Mesenchymal stem cell (in vitro differentiated cells and primary cell): Measurements from ENCODE around the gene IFNGR1.

ENCODE experiments used
- DNase-seq: peaks from one replicate; pipeline ENCODE4 v3.0.0-alpha.2; 2013
- H2AFZ ChIP-seq: one replicate; pipeline ENCODE4 v1.6.1; 2013; ENCODE audit warnings: low read depth, mild to moderate bottlenecking, control low read depth, inconsistent platforms, low read length, moderate library complexity
- H2AK5ac ChIP-seq: 2 replicates; pipeline ENCODE4 v1.6.1; 2013; ENCODE audit warnings: low read length, moderate library complexity, mild to moderate bottlenecking, inconsistent platforms; ENCODE audit not compliant: severe bottlenecking
- H2BK120ac ChIP-seq: one replicate; pipeline ENCODE4 v1.6.1; 2013; ENCODE audit warnings: low read depth, mild to moderate bottlenecking, inconsistent platforms, low read length, moderate library complexity
- H2BK12ac ChIP-seq, 2 experiments: one replicate each; pipeline ENCODE4 v1.6.1; 2013; ENCODE audit warnings: inconsistent platforms in 2 of 2, low read length in 2 of 2, mild to moderate bottlenecking in 2 of 2, moderate library complexity in 2 of 2, control low read depth in 1 of 2
- H2BK15ac ChIP-seq: one replicate; pipeline ENCODE4 v1.6.1; 2013; ENCODE audit warnings: mild to moderate bottlenecking, low read depth, inconsistent platforms; ENCODE audit not compliant: poor library complexity, severe bottlenecking
- H2BK5ac ChIP-seq: 2 replicates; pipeline ENCODE4 v1.6.1; 2013; ENCODE audit warnings: low read depth, mild to moderate bottlenecking, low read length, control low read depth, inconsistent platforms; ENCODE audit not compliant: poor library complexity, severe bottlenecking
- H3K14ac ChIP-seq, 2 experiments: one replicate each; pipeline ENCODE4 v1.6.1; 2013; ENCODE audit warnings: inconsistent platforms in 2 of 2, low read length in 2 of 2, control low read depth in 1 of 2, mild to moderate bottlenecking in 1 of 2, moderate library complexity in 1 of 2
- H3K18ac ChIP-seq, 2 experiments: one replicate each; pipeline ENCODE4 v1.6.1; 2013; ENCODE audit warnings: inconsistent platforms in 2 of 2, low read length in 2 of 2, control low read depth in 1 of 2, low read depth in 1 of 2, mild to moderate bottlenecking in 1 of 2
- H3K23ac ChIP-seq, 2 experiments: one replicate each; pipeline ENCODE4 v1.6.1; 2013; ENCODE audit warnings: inconsistent platforms in 2 of 2, low read length in 2 of 2, mild to moderate bottlenecking in 2 of 2, moderate library complexity in 2 of 2, control low read depth in 1 of 2
- H3K27ac ChIP-seq: 2 replicates; pipeline ENCODE4 v1.5.1; 2013; ENCODE audit warnings: mild to moderate bottlenecking, moderate library complexity, low read length, control low read depth, inconsistent platforms; ENCODE audit not compliant: poor library complexity, severe bottlenecking
- H3K27me3 ChIP-seq, 2 experiments: 2 replicates each; pipeline versions ENCODE4 v1.6.1 to v1.7.0; 2013; ENCODE audit warnings: low read length in 2 of 2, mild to moderate bottlenecking in 2 of 2, moderate library complexity in 2 of 2, control low read depth in 1 of 2, inconsistent platforms in 1 of 2; ENCODE audit not compliant: control insufficient read depth in 1 of 2, insufficient read depth in 1 of 2
- H3K36me3 ChIP-seq, 2 experiments: 2 replicates each; pipeline versions ENCODE4 v1.6.1 to v1.7.0; 2013; ENCODE audit warnings: low read length in 2 of 2, control low read depth in 1 of 2, inconsistent platforms in 1 of 2, low read depth in 1 of 2, mild to moderate bottlenecking in 1 of 2; ENCODE audit not compliant: insufficient read depth in 2 of 2, control insufficient read depth in 1 of 2
- H3K4ac ChIP-seq, 2 experiments: one replicate each; pipeline ENCODE4 v1.6.1; 2013; ENCODE audit warnings: inconsistent platforms in 2 of 2, low read length in 2 of 2, mild to moderate bottlenecking in 2 of 2, moderate library complexity in 2 of 2, control low read depth in 1 of 2, low read depth in 1 of 2
- H3K4me1 ChIP-seq: 2 replicates; pipeline ENCODE4 v1.6.1; 2013; ENCODE audit warnings: low read depth, low read length, control low read depth; ENCODE audit not compliant: control insufficient read depth, insufficient read depth
- H3K4me2 ChIP-seq: 2 replicates; pipeline ENCODE4 v1.6.1; 2013; ENCODE audit warnings: low read length, mild to moderate bottlenecking, inconsistent platforms; ENCODE audit not compliant: poor library complexity, severe bottlenecking
- H3K4me3 ChIP-seq, 2 experiments: 2 replicates each; pipeline versions ENCODE4 v1.5.1 to v1.7.0; 2013; ENCODE audit warnings: low read length in 2 of 2, mild to moderate bottlenecking in 2 of 2, control low read depth in 1 of 2, low read depth in 1 of 2; ENCODE audit not compliant: insufficient read depth in 1 of 2
- H3K79me1 ChIP-seq: replicated peaks from 2 replicates; pipeline ENCODE4 v1.6.1; 2013; ENCODE audit warnings: mild to moderate bottlenecking, control low read depth, low read length, inconsistent platforms; ENCODE audit not compliant: poor library complexity, severe bottlenecking
- H3K9ac ChIP-seq: 2 replicates; pipeline ENCODE4 v1.7.0; 2013; ENCODE audit warnings: mild to moderate bottlenecking, low read length, moderate library complexity
- H3K9me3 ChIP-seq: 2 replicates; pipeline ENCODE4 v1.7.0; 2013; ENCODE audit warnings: mild to moderate bottlenecking, low read length; ENCODE audit not compliant: control insufficient read depth
- H4K8ac ChIP-seq: one replicate; pipeline ENCODE4 v1.6.1; 2013; ENCODE audit warnings: inconsistent platforms, mild to moderate bottlenecking, low read length, moderate library complexity
- H4K91ac ChIP-seq: one replicate; pipeline ENCODE4 v1.6.1; 2013; ENCODE audit warnings: mild to moderate bottlenecking, low read length, inconsistent platforms
- WGBS: methylation state at CpG from one replicate; pipeline ENCODE4 v1.1.7; 2013; ENCODE audit warnings: mixed read lengths; 5-methylcytosine and 5-hydroxymethylcytosine counted together

The IFNGR1 gene

DNA sequence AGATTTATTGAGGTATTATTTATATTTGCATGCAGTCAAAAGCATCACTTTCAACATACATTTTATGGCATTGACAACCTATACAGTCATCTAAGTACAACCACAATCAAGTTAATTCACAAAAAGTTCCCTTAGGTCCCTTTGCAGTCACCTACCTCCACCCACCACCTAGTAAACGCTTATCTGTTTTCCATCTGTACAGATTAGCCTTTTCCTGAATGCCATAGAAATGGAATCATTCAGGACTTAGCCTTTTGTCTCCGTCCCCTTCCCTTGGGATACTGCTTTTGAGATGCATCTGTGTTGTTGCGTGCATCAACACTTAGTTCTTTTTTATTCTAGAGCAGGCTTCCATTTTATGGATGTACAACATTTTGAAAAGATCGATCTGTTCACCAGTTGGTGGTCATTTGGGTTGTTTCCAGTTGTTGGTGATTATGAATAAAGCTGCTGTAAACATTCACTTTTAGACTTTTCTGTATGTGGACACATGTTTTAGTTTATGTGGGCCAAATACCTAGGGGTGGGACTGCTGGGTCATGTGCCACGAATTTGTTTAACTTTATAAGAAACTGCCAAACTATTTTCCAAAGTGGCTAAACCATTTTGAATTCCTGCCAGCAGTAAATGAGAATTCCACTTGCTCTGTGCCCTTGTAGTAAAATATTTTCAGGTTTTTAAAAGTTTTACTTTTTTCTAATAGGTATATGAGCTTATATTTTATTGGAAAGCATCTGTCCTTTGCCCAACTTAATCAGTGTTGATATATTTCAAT is 17.6 kb upstream of the IFNGR1 start:
- Histone ChIP-seq H3K9me3 (no peaks in the 10 kb centered on the region), H3K4ac (no peak overlapping the region), H3K9ac (no peak overlapping the region), H3K18ac (peak overlapping the region; percentile 54 to 68), H4K91ac (no peak overlapping the region), H4K8ac (no peak overlapping the region), H3K27me3 (no peaks in the 10 kb centered on the region), H3K4me3 (no peak overlapping the region), H3K36me3 (no peaks in the 10 kb centered on the region), H3K4me1 (no peaks in the 10 kb centered on the region), H3K27ac (peak overlapping the region; percentile 71), H2AFZ (no peak overlapping the region), H2BK120ac (peak overlapping the region; percentile 3), H2AK5ac (peak overlapping the region; percentile 28), H3K4me2 (no peak overlapping the region), H2BK5ac (no peak overlapping the region), H2BK15ac (no peak overlapping the region), H2BK12ac (no peak overlapping the region), H3K14ac (no peak overlapping the region), H3K23ac (no peak overlapping the region), H3K79me1 (no peaks in the 10 kb centered on the region)
- 93% methylated on average over 4 of the region's 5 CpGs for WGBS
- no peak for DNase-seq

DNA sequence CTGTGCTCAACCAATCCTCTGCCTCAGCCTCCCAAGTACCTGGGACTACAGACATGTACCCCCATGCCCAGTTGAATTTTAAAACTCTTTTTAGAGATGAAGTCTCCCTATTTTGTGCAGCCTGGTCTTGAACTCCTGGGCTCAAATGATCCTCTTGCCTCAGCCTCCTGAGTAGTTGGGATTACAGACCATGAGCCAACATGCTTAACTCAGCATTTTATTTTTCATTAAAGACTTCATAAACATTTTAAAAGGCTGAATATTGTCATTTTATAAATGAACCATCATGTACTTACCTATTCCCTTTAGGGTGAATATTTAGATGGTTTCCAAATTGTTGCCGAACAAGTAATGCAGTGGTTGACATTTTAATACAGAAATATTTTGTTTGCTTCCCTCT is 16.5 kb upstream of the IFNGR1 start:
- no peak overlapping the region for H3K4me2 ChIP-seq
- no peak overlapping the region for H3K18ac ChIP-seq
- H3K4me3 ChIP-seq, result no peak overlapping the region
- no peak for DNase-seq
- no peak overlapping the region for H2AFZ ChIP-seq
- H3K9ac ChIP-seq, result no peak overlapping the region
- no peak overlapping the region for H4K8ac ChIP-seq
- no peak overlapping the region for H2BK5ac ChIP-seq
- H3K14ac ChIP-seq, result no peak overlapping the region
- WGBS, result no CpG with 5 or more reads among the region's 1 CpG
- H3K23ac ChIP-seq, result no peak overlapping the region
- H2BK120ac ChIP-seq, result no peak overlapping the region
- H2AK5ac ChIP-seq, result no peak overlapping the region
- H3K27ac ChIP-seq, result no peak overlapping the region
- H2BK12ac ChIP-seq, result no peak overlapping the region
- no peak overlapping the region for H4K91ac ChIP-seq
- H3K79me1 ChIP-seq, result no peaks in the 10 kb centered on the region
- H3K36me3 ChIP-seq, result no peaks in the 10 kb centered on the region
- no peaks in the 10 kb centered on the region for H3K9me3 ChIP-seq
- no peaks in the 10 kb centered on the region for H3K4me1 ChIP-seq
- H2BK15ac ChIP-seq, result no peak overlapping the region
- no peak overlapping the region for H3K4ac ChIP-seq
- no peaks in the 10 kb centered on the region for H3K27me3 ChIP-seq

DNA sequence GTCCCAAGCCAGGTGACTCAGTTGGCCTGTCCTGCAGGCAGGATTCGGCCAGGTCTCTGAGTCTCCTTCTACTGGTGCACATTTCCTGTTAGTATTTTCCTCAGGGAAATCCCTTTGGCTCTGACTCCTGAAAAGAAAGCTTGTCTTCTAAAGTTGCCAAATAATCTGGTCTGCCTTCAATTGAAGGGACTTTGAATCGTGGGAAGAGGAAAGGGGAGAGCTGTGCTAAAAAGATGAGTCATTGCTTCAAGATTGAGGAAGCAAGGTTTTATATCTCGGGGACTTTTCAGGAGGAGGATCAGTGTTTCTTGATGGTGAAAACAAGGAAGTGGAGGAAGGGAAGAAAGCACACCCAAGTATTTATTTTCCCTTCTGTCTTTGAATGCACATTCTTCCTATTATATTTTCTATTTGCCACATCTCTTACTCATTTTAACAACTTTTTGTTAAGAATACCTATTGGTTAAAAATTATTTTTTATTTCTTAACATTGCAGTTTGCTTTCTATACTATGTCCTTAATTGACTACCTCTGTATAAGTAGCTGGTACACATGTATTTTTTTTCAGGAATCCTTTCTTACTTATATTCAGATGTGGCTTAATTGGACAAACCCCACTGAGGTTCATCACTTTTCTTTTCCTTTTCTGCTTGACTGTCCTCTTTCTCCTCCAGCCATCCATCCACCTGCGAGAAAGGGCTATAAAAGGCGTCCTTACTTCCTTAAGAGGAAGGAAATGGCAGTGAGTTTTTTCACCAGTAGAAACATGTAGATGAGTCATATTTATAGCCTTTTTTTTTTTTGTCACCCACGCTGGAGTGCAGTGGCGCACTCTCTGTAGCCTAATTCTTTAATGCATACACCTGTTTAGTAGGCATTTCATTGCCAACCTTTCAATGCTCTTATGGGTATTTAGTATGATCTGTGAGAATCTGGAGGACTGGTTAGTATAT is 15.0 kb upstream of the IFNGR1 start:
- Histone ChIP-seq H2AK5ac (no peak overlapping the region), H3K4me3 (peak overlapping the region in 1 of 2 experiments; percentile 30), H4K91ac (no peak overlapping the region), H3K14ac (no peak overlapping the region), H2BK15ac (no peak overlapping the region), H3K23ac (no peak overlapping the region), H4K8ac (no peak overlapping the region), H3K4me1 (no peaks in the 10 kb centered on the region), H3K27me3 (no peaks in the 10 kb centered on the region), H2BK12ac (no peak overlapping the region), H3K36me3 (no peaks in the 10 kb centered on the region), H3K79me1 (no peaks in the 10 kb centered on the region), H2BK120ac (no peak overlapping the region), H3K4ac (no peak overlapping the region), H3K18ac (no peak overlapping the region), H2AFZ (no peak overlapping the region), H3K9me3 (no peaks in the 10 kb centered on the region), H3K9ac (peak overlapping the region; percentile 59), H3K27ac (no peak overlapping the region), H2BK5ac (no peak overlapping the region), H3K4me2 (no peak overlapping the region)
- 52% methylated on average over 3 of the region's 7 CpGs for WGBS
- peak; percentile 88 for DNase-seq

DNA sequence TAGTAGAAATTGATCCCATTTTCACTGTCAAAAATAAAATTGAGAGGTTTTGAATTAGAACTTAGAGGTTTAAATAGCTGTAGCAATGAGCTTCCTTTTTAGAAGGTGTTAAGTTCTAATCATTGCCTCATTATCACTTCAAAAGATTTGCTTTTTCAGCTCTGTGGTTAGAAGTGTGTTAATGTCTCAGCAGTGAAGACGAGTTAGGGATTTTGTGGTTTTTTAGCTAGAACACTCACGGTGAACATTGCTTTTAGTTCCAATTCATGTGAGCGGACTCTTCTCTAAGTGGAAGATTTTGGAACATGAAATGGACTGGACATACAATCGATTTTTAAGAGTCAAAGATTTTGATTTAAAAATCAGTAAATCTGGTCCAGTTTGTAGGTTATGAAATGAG is 12.7 kb upstream of the IFNGR1 start:
- no peaks in the 10 kb centered on the region for H3K27me3 ChIP-seq
- H3K9ac ChIP-seq, result no peak overlapping the region
- H2BK5ac ChIP-seq, result no peak overlapping the region
- H2BK15ac ChIP-seq, result no peak overlapping the region
- no peak overlapping the region for H3K4me3 ChIP-seq
- no peaks in the 10 kb centered on the region for H3K4me1 ChIP-seq
- H4K91ac ChIP-seq, result no peak overlapping the region
- no peak overlapping the region for H2AK5ac ChIP-seq
- H2BK12ac ChIP-seq, result no peak overlapping the region
- no peak overlapping the region for H3K18ac ChIP-seq
- H3K9me3 ChIP-seq, result no peaks in the 10 kb centered on the region
- no peaks in the 10 kb centered on the region for H3K79me1 ChIP-seq
- no peak overlapping the region for H3K14ac ChIP-seq
- no peak overlapping the region for H4K8ac ChIP-seq
- no peak overlapping the region for H2AFZ ChIP-seq
- H3K23ac ChIP-seq, result no peak overlapping the region
- WGBS, result 62% methylated on average over 4 of the region's 4 CpGs
- no peak for DNase-seq
- H2BK120ac ChIP-seq, result no peak overlapping the region
- no peak overlapping the region for H3K4me2 ChIP-seq
- H3K27ac ChIP-seq, result no peak overlapping the region
- H3K36me3 ChIP-seq, result no peaks in the 10 kb centered on the region
- H3K4ac ChIP-seq, result no peak overlapping the region
